Muscle of arm (tissue), 12 donors: ENCODE data around the gene MYMX. TPM values are rescaled to one million over a fixed set of nuclear protein-coding genes. Genes with fewer than 3 reads are reported as not detected.

Source experiments
- DNase-seq: peaks from one replicate; pipeline ENCODE4 v3.0.0-alpha.2; 2013
- polyA plus RNA-seq, 12 donors: library from polyadenylated mRNA; unstranded; fragments of 120-200 nt; gene quantifications; one replicate each; pipeline ENCODE4 v1.2.1, GENCODE V29; 2013; ENCODE audit not compliant: insufficient read length in 12 of 12

MYMX gene
- polyA plus RNA-seq, 12 donors, result 7.9 to 28.6 (median 18.8) TPM; not detected in 2

DNA sequence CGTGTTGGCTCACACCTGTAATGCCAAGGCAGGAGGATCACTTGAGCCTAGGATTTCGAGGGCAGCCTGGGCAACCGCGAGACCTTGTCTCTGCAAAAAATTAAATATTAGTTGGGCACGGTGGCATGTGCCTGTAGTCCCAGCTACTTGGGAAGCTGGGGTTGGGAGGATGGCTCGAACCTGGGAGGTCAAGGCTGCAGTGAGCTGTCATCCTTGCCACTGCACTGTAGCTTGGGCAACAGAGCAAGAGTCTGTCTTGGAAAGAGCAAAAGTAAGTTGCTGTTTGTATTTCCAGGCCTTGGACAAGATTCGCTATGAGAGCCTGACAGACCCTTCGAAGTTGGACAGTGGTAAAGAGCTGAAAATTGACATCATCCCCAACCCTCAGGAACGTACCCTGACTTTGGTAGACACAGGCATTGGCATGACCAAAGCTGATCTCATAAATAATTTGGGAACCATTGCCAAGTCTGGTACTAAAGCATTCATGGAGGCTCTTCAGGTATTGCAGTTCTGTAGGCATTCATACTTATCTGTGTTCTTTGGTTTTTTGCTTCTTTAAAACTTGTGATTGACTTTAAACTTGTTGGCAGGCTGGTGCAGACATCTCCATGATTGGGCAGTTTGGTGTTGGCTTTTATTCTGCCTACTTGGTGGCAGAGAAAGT is 32.5 kb downstream of the MYMX start:
- no peak for DNase-seq

DNA sequence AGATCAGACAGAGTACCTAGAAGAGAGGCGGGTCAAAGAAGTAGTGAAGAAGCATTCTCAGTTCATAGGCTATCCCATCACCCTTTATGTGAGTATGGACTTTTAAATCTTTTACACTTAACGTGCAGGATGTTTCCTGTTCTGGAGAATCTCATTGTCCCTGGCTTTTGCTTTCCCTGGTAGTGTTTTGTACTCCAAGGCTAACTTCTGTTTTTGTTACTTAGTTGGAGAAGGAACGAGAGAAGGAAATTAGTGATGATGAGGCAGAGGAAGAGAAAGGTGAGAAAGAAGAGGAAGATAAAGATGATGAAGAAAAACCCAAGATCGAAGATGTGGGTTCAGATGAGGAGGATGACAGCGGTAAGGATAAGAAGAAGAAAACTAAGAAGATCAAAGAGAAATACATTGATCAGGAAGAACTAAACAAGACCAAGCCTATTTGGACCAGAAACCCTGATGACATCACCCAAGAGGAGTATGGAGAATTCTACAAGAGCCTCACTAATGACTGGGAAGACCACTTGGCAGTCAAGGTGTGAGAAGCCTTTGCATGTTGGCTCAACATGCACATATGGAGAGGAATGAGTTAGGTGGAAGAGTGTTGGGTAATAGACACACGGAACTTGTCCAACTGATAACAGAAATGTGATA is 33.5 kb downstream of the MYMX start:
- no peak for DNase-seq

DNA sequence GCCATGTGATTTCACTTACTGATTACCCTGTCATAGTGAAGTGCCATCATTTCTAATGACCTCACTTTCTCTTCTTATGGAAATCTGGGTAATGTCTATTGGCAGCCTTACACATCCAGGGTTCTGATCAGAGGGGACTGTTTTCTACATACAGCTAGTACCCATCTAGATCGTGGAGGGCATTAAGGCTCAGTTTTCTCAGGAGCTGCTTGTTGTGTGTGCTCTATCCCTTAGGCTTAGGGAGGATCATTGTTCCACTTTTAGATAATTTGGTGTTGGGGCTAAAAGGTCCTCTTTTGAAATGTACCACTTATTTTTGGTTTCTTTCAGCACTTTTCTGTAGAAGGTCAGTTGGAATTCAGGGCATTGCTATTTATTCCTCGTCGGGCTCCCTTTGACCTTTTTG is 34.0 kb downstream of the MYMX start:
- no peak for DNase-seq

DNA sequence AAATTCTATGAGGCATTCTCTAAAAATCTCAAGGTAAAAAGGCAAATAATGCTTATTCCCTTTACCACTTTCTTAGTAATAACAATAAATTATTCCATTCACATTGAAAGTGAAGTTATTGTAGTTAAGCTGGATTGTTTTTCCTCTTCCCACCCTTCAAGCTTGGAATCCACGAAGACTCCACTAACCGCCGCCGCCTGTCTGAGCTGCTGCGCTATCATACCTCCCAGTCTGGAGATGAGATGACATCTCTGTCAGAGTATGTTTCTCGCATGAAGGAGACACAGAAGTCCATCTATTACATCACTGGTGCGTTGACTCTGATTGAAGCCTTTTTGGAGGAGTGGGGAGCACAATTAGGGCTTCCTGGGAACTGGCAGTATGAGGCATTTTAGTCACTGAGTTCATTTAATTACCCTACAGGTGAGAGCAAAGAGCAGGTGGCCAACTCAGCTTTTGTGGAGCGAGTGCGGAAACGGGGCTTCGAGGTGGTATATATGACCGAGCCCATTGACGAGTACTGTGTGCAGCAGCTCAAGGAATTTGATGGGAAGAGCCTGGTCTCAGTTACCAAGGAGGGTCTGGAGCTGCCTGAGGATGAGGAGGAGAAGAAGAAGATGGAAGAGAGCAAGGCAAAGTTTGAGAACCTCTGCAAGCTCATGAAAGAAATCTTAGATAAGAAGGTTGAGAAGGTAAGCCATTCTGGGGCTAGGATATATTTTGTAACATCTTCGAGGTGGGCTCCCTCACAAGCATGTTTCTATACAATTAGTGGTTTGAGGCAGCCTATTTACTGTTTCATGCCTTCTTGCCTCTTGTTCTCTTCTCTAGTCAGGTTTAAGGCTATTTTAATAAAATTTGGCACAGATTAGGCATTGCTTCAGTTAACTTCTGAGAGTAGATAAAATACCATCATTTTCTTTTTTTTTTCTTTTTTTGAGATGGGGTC is 35.1 kb downstream of the MYMX start:
- DNase-seq, result no peak

DNA sequence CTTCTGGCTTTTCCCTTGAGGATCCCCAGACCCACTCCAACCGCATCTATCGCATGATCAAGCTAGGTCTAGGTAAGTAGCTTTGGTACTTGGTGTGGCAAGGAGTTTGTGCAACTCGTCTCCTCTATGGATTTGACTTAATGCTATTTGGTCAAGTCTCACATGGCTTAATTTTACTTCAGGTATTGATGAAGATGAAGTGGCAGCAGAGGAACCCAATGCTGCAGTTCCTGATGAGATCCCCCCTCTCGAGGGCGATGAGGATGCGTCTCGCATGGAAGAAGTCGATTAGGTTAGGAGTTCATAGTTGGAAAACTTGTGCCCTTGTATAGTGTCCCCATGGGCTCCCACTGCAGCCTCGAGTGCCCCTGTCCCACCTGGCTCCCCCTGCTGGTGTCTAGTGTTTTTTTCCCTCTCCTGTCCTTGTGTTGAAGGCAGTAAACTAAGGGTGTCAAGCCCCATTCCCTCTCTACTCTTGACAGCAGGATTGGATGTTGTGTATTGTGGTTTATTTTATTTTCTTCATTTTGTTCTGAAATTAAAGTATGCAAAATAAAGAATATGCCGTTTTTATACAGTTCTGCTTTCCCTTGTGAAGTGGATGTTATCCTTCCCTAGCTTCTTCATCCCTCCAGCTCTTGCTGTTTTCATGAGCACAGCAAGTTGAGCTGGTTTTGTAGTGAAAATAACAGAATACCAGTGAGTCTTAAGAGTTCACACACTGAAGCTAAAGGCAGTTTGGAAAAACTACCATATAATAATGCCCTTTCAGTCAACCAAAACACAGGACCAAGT is 36.8 kb downstream of the MYMX start:
- DNase-seq, result no peak

DNA sequence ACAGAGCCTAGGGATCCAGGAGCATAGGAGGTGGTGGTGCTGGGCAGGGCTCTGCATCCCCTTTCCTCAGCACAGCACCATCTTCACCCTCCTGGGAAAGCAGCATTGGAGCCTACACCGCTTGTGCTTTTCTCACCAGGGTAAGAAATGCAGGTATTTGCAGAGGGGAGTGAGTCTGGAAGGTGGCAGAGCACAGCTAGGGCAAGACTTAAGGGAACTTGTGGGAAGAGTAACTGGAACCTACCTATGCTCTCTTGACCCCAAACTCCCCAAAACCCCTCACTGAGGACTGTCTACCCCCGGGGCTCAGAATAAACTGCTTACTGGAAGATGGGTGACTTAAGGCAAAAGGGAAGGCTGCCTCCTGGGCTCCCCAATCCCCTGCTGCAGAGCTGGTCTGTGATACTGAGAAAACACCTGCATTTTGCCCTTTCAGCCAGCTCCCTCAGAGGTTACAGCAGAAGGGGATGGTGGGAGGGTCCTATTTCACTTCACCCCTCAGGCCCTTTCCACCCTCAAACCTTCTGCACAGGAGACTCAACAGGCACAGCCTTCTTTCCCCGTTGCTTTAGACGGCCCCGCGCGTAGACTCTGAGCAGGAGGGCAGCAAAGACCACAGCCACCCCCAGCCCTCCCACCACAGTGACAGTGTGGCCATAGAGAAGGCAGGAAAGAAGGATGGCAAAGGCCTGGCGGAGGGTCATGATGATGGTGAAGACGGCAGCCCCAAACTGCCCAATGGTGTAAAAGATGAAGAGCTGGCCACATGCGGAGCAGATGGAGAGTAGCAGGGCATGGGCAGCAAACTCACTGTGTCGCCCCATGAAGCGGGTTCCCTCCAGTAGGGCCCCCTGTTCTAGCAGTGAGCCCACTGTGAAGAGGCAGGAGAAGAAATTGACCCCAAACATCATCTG is 37.7 kb downstream of the MYMX start:
- DNase-seq, result no peak

DNA sequence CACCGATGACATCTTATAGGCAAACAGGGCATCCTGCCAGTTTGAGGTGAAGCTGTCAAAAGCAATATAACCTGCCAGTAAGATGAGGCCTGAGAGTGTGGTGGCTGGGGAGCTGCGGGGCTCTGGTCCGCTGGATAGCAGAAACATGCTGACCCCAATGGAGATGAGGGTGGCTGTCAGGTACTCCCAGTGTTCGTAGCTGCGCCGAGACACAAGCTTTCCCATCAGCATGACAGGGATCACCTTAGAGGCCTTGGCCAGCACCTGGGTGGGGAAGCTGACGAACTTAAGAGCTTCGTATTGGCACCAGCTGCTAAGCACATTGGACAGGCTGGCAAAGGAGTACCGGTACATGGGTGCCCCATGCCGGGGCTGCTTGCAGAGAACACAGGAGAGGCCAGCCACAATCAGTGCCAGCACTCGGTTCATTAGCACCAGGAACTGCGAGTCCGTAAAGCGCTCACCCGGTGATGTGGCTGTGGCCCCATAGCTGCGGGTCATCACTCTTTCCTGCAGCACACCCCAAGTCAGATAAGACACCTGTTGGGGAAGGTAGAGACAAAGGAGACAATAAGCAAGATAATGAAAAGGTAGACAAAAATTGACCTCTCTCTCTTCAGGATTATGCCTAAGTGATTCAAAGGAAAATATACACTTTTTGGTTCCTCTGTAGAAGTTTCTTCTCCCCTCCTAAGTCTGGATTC is 38.5 kb downstream of the MYMX start:
- no peak for DNase-seq

DNA sequence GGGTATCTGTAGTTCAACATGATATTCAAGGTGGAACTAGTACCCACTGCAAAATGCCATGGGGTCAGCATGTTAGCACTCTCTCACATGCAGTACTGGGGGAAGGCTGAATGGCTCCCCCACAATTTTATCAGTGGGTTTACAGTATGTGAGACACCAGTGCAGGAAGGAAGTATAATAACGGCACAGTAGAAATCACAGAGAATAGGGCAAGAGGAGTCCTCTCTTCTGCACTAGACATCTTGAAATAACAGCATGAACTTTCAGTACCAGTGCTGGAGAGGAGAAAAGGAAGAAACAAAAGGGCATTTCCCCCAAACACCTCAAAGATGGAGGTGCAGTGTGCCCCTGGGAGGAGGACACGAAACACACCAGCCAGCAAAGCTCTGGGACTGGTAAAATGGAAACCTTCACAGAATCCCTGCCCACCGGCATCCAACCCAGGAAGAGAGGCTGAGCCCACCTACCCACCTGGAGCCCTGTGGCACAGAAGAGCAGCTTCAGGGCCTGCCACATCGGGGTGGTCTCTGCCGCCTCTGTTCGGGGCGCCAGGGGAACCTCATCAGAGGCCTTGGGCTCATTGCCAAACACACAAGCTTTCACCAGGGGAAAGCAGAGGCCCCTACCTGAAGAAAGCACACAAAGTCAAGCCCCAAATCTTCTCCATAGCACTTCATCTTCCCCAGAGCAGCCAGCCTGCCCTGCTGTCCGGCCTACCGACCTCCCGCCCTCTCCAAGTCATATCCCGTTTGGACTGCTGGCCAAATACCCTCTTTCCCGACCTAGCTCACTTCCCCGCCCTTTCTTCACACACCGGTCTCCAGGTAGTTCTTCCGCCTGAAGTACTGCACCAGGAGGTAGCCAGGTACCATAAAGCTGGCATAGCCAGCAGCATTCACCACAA is 39.4 kb downstream of the MYMX start:
- DNase-seq, result no peak

DNA sequence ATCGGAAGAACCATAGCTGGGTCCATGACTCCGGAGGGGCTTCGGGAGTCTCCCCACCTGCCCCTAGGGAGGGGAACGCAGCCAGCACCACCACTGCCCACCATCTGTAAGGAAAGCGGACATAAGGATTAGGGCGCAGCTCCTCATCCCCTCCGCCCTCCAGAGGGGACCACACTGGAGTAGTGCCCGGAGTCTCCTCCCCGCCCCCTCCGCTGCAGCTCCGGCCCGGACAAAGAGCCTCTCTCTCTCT is 40.0 kb downstream of the MYMX start:
- DNase-seq, result no peak

DNA sequence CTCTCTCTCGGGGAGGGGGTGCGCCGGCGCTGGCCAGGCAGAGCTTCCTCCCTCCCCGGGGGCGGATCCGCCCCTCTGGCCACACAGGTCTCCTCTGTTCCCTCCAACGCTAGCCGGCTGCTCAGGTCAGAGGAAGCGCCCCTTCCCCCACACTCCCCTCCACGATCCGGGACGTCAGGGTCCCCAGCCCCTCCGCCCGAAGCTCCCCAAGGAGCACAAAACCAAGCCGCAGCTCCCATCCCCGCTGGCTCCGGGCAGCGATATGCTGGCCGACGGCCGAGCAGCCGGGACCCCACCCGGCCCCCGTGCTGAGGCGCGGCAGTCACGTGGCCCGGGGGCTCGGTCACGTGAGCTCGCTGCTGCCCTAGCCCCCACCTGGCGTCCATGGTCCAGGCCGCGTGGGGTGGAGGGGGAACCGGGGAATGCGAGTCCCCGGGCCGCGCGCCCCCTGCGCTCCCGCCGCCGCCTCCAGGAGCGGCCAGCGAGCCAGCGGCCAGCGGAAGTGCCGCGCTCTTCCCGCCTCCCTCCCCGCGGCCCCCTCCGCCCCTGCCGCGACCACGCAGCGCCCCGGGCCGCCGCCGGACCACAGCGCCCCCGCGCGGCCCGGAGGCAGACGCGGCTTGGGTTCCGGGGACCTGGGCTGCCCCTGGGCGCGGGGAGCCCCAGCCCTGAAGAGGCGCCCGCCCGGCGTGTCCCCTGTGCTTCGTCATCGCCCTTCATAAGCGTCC is 40.5 kb downstream of the MYMX start, which contains the start of gene SLC35B2:
Gene SLC35B2, minus strand, starts transcription at position 504 of the 728 bp plus-strand sequence. Its CDS starts 118 bp downstream, at position 386.
- peak; percentile 60 for DNase-seq

DNA sequence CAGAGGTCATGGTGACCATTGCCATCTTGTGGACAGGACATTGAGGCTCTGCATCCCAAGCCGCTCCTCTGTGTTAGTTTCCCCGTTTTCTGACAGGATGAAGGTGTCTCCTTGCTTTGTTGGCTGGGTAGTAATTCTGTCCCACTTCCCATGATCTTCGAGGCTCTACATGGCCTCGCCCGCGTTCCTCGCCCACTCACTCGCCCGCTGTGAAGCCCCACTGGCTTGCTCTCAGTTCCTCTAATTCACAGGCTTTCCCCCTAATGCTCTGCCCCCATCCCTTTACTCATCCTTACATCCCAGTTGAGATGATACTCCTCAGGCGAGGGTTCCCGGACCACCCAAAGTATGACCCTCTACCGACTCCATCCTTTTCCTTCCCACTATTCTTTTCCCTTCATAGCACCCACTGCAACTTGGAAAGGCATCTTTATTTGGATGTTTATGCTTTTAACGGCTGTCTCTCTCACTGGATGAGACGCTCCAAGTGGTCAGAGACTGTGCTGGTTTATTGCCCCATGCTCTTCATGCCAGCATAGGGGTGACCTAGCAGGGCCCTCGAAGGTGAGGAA is 41.1 kb downstream of the MYMX start:
- no peak for DNase-seq

DNA sequence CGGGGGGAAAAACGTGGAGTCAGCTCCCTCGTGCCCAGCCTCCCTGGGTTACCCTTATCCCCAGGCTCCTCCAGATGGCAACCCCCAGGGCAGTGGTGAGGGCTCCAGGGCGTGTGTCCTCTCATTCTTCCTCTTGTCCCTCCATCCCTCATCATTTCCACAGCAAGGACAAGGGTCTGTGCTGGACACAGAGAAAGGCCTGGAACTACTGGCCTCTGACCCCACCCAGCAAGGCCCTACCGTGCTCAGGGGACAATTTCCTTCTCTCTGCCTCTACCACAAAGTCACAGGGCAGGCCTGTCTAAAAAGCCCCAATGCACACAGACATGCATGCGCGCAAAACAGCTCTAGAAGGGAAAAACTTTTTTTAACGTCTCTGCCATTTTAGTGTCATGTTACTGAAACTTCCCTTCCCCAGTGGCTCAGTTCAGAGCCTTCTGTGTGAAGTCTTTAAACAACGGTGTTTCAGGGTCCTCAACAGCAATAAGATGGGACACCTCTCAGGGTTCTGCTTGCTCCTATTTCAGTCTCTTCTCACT is 41.7 kb downstream of the MYMX start:
- DNase-seq, result no peak

DNA sequence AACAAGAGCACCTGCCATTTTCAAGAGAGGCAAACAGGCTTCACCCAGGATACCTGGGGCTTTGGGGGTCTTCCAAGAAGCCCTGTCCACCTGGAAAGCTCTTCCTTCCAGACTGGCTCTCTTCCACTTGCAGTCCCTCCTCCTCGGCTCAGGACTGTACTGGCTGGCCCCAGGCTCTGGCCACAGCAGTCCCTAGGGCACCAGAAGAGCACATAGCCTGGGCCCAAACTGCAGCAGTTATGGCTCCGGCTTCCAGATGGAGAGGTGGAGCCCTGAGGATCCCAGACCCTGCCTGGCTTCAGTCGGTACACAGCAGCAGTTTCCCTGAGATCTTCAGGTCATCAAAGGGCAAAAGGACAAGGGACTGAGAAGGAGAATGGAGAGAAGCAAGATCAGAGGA is 42.2 kb downstream of the MYMX start:
- DNase-seq, result no peak

DNA sequence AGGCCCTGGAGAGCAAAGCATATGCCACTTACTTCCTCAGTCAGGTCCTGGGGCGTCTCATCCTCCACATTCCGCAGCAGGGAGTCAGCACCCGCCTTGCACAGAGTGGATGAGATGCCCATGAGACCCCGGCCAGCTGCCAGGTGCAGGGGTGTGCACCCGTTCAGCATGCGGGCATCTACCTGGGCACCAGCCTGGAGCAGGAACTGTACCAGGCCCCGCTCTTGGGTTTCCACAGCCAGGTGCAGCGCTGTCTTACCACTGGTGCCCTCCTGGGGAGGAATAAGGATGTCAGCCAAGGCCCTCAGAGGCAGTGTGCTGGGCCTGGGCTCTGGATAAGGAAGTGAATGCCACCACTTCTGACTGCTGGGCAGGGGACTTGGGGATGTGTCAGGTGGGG is 43.3 kb downstream of the MYMX start:
- no peak for DNase-seq

DNA sequence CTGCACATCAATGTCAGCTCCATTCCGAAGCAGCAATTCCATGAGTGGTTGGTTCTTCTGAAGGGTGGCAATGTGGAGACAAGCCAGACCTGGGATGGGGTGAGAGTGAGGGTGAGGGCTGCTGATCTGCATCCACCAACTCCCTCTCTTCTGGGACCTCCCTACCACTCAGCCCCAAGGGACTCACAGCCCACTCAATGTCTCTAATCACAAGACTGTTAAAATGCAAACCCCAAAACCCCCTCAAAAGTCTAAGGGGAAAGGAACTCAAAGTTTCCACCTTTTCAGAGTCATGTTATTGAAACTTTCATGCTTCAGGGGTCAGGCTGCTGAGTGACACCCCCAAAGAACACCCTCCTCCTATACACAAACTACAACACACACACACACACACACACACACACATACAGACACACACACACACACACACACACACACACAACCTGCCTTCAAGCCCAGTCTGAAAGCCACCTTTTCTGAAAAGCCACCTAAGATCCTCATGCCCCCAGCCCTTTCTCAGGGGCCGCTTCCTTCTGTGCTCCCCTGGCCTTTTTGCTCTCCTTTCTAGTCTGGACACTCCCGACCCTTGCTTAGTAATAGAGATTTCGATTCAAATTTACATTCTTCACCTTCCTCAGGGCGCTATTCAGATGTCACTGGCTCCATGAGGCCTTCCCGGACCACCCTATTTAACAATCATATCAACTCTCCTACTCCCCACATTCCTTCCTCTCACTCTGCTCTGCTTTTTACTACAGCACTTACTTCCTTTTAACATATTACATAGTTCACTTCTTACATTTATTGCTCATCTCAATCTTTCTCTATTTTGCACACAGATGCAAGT is 43.9 kb downstream of the MYMX start:
- DNase-seq, result no peak

DNA sequence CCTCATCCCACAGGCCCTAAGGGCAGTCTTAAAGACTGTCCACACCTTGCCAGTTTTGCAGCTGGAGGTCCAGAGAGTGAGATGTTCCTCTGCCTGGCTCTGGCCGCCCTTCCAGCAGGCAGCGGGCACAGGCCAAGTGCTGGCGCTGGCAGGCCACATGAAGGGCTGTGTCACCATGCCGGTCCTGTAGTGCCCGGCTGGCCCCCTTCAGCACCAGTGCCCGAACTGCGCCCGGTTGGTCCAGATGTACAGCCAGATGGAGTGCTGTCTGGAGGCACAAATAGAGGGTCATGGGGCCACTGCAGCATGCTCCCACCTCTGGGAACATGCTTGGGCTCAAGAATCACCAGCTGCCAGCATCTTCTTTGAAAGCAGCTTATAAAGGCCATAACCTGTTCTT is 44.9 kb downstream of the MYMX start:
- DNase-seq, result no peak
